Endothelial cell of umbilical vein (primary cell): ENCODE measurements around the gene PDE7B. TPM values are rescaled to one million over a fixed set of nuclear protein-coding genes. Genes with fewer than 3 reads are reported as not detected.

Experiments used
- BruUV-seq: library from RNA; stranded (reverse); fragments of 400-500 nt; replicated peaks from 2 replicates; lab custom pipeline; 2021; lab: Mats Ljungman, UMichigan
- CTCF ChIA-PET: fragments of 300-600, 350-600 bp; sonication (Branson Sonifier 250); formaldehyde crosslinking; loops from one replicate; lab custom pipeline; 2021; ENCODE audit warnings: antibody characterized with exemption, inconsistent platforms; lab: Charles Lee
- POLR2A ChIA-PET: fragments of 300-600, 350-600 bp; sonication (Branson Sonifier 250); formaldehyde crosslinking; loops from one replicate; lab custom pipeline; 2021; ENCODE audit warnings: antibody characterized with exemption, inconsistent platforms; lab: Charles Lee
- DNase-seq: peaks from one replicate; pipeline ENCODE4 v3.0.0-alpha.2; 2011; ENCODE audit warnings: low read depth, low spot score
- FAIRE-seq: peaks from 2 replicates; lab custom pipeline; 2011; peaks lifted over from hg19 to GRCh38; lab: Jason Lieb, UNC
- H2AFZ ChIP-seq: 2 replicates; pipeline ENCODE4 v1.6.0; 2012; ENCODE audit warnings: low read depth, low read length, control low read depth, inconsistent platforms
- H3K27ac ChIP-seq: 2 replicates; pipeline ENCODE4 v1.5.1; 2011; ENCODE audit warnings: low read depth, mild to moderate bottlenecking, control low read depth, low read length, moderate library complexity; ENCODE audit not compliant: insufficient read depth
- H3K27me3 ChIP-seq, 2 experiments: 2 replicates each; pipeline versions ENCODE4 v1.6.0 to v1.6.1; 2011; ENCODE audit warnings: low read length in 2 of 2, mixed read lengths in 1 of 2; ENCODE audit not compliant: control insufficient read depth in 2 of 2, insufficient read depth in 2 of 2
- H3K36me3 ChIP-seq, 2 experiments: 2 replicates in 1 of 2; 3 replicates in 1 of 2; pipeline ENCODE4 v1.5.1; 2011; ENCODE audit warnings: low read length in 2 of 2, mild to moderate bottlenecking in 1 of 2, moderate library complexity in 1 of 2; ENCODE audit not compliant: control insufficient read depth in 2 of 2, insufficient read depth in 2 of 2; ENCODE audit errors: extremely low read depth in 1 of 2
- H3K4me1 ChIP-seq: 3 replicates; pipeline ENCODE4 v1.5.1; 2011; ENCODE audit warnings: mild to moderate bottlenecking, low read length; ENCODE audit not compliant: control insufficient read depth, insufficient read depth; ENCODE audit errors: extremely low read depth
- H3K4me2 ChIP-seq: 2 replicates; pipeline ENCODE4 v1.6.1; 2011; ENCODE audit warnings: low read length, control low read depth, mixed read lengths; ENCODE audit not compliant: insufficient read depth
- H3K4me3 ChIP-seq, 3 experiments: fragments of 200-600 bp in 1 of 3; sonication (generic), shearing (Covaris generic) in 1 of 3; replicated peaks in 1 of 3; 2 replicates each; pipeline ENCODE4 v1.5.1; 2011 to 2016; ENCODE audit warnings: control low read depth in 3 of 3, low read length in 3 of 3, mild to moderate bottlenecking in 2 of 3, inconsistent platforms in 1 of 3, low read depth in 1 of 3, moderate library complexity in 1 of 3; ENCODE audit not compliant: insufficient read depth in 1 of 3
- H3K79me2 ChIP-seq: 2 replicates; pipeline ENCODE4 v1.6.0; 2012; ENCODE audit warnings: low read length, inconsistent platforms; ENCODE audit not compliant: control insufficient read depth, insufficient read depth
- H3K9ac ChIP-seq: replicated peaks from 2 replicates; pipeline ENCODE3; 2011; ENCODE audit warnings: low read length, control low read depth; ENCODE audit not compliant: insufficient read depth; ENCODE audit errors: extremely low read depth
- H3K9me1 ChIP-seq: replicated peaks from 3 replicates; pipeline ENCODE4 v1.6.0; 2011; ENCODE audit warnings: mild to moderate bottlenecking, low read length; ENCODE audit not compliant: control insufficient read depth, insufficient read depth; ENCODE audit errors: extremely low read depth
- H3K9me3 ChIP-seq: replicated peaks from 2 replicates; pipeline ENCODE4 v1.5.1; 2012; ENCODE audit warnings: low read length, inconsistent platforms; ENCODE audit not compliant: control insufficient read depth, insufficient read depth
- H4K20me1 ChIP-seq: replicated peaks from 2 replicates; pipeline ENCODE3; 2011; ENCODE audit warnings: mild to moderate bottlenecking, low read length; ENCODE audit not compliant: control insufficient read depth, insufficient read depth; ENCODE audit errors: extremely low read depth
- CTCF ChIP-seq, 2 donors: IDR thresholded peaks; 1 replicate in 1 of 2; 2 replicates in 1 of 2; pipeline ENCODE4 v1.5.1; 2011; ENCODE audit warnings: low read length in 2 of 2, mild to moderate bottlenecking in 2 of 2, moderate library complexity in 2 of 2, control low read depth in 1 of 2, inconsistent platforms in 1 of 2, low read depth in 1 of 2; ENCODE audit not compliant: insufficient read depth in 1 of 2; ENCODE audit errors: extremely low read depth in 1 of 2
- EZH2 ChIP-seq: IDR thresholded peaks from 2 replicates; pipeline ENCODE4 v1.6.1; 2012; ENCODE audit warnings: borderline replicate concordance, low read depth, mild to moderate bottlenecking, moderate library complexity, low read length, inconsistent platforms; ENCODE audit not compliant: severe bottlenecking
- FOS ChIP-seq: IDR thresholded peaks from 2 replicates; pipeline ENCODE4 v1.6.1; 2011; ENCODE audit warnings: mild to moderate bottlenecking, low read length, moderate library complexity, borderline replicate concordance; ENCODE audit not compliant: insufficient read depth
- GATA2 ChIP-seq: IDR thresholded peaks from 2 replicates; pipeline ENCODE4 v1.7.0; 2011; ENCODE audit warnings: low read depth, mild to moderate bottlenecking, moderate library complexity, mixed read lengths, low read length; ENCODE audit not compliant: insufficient read length, insufficient read depth
- JUN ChIP-seq: IDR thresholded peaks from 2 replicates; pipeline ENCODE4 v1.6.1; 2011; ENCODE audit warnings: borderline replicate concordance, low read depth; ENCODE audit not compliant: insufficient read length, insufficient read depth
- MAX ChIP-seq: IDR thresholded peaks from 2 replicates; pipeline ENCODE4 v1.6.1; 2011; ENCODE audit not compliant: insufficient read depth, insufficient read length
- MYC ChIP-seq: IDR thresholded peaks from one replicate; pipeline ENCODE4 v1.6.1; 2011; ENCODE audit warnings: mild to moderate bottlenecking, low read depth, low read length
- POLR2A ChIP-seq: IDR thresholded peaks from 2 replicates; pipeline ENCODE4 v1.6.1; 2012; ENCODE audit warnings: low read depth, mild to moderate bottlenecking, control low read depth, low read length
- POLR2AphosphoS5 ChIP-seq: IDR thresholded peaks from 2 replicates; pipeline ENCODE4 v1.6.1; 2012; ENCODE audit warnings: low read depth, mild to moderate bottlenecking, control low read depth, low read length, moderate library complexity; ENCODE audit not compliant: insufficient read depth
- dilution Hi-C: fragments of 300-500 bp; cut with MboI; formaldehyde crosslinking; loops from one replicate; pipeline ENCODE4 v1.15.0; 2019; ENCODE audit warnings: low sequenced_read_pairs; ENCODE audit not compliant: extremely low pct_ligation_motif_present
- intact Hi-C: fragments of 100-400 bp; cut with micrococcal nuclease; formaldehyde crosslinking; loops from one replicate; pipeline ENCODE4 v1.10.0; 2022
- polyA plus RNA-seq, 4 experiments: library from polyadenylated mRNA; depleted of rRNA in 3 of 4; stranded (reverse) in 3 of 4; unstranded in 1 of 4; fragments of >200 nt; gene quantifications; 2 replicates each; pipeline versions ENCODE4 v1.2.1 to v1.2.3, GENCODE V29; 2011 to 2012; ENCODE audit warnings: missing spikeins in 1 of 4
- total RNA-seq: library from RNA; stranded (reverse); gene quantifications from 2 replicates; pipeline ENCODE4 v1.2.3, GENCODE V29; 2021

PDE7B gene
- total and polyA plus RNA-seq, 2 donors (not counting 3 experiments of a cell fraction or from before 2014, with no cell fraction given), result 20.6 to 25.1 TPM

GRCh38 chr6:136069119-136069518, 217.6 kb downstream of the PDE7B start:
- DNase-seq (peak; percentile 77), FAIRE-seq (peak; percentile 15)
- Histone ChIP-seq H4K20me1 (no peaks in the 10 kb centered on the region), H3K4me2 (no peak overlapping the region), H3K36me3 (peaks cover 2 to 7% of the 10 kb centered on the region in 2 experiments), H2AFZ (no peak overlapping the region), H3K4me3 (no peak overlapping the region), H3K79me2 (peaks cover 43% of the 10 kb centered on the region), H3K4me1 (peaks cover 53% of the 10 kb centered on the region), H3K9me1 (no peaks in the 10 kb centered on the region), H3K27me3 (no peaks in the 10 kb centered on the region), H3K27ac (peak overlapping the region; percentile 100), H3K9me3 (no peaks in the 10 kb centered on the region), H3K9ac (peak overlapping the region; percentile 70)
- POLR2A ChIA-PET, result no interaction called here
- intact Hi-C loops, result loop anchor here (5.0 kb wide), 1 partner anchor 218 kb away; the partner anchor contains the start of gene BCLAF1
- CTCF ChIA-PET, result interaction anchor here (1.0 to 1.5 kb wide), 5 partner anchors 9 to 111 kb away, joined by 3 to 7 read pairs (median 4); no protein-coding TSS in a partner anchor
- BruUV-seq, result no TSS peak
- TF ChIP-seq GATA2, result no peak
- peak; percentile 49 for TF ChIP-seq JUN
- peak; percentile 74 for TF ChIP-seq MAX
- no peak for TF ChIP-seq EZH2
- no peak for TF ChIP-seq MYC
- TF ChIP-seq CTCF (IDR thresholded peaks at IDR 0.05; ENCODE audit: extremely low read depth in 1 of 2, insufficient read depth in 1 of 2, low read depth in 1 of 2, low read length in 2 of 2), result no peak
- TF ChIP-seq POLR2AphosphoS5, result no peak
- TF ChIP-seq FOS, result peak; percentile 49
- no peak for TF ChIP-seq POLR2A
- dilution Hi-C loops, result no loop called here
